SK-N-SH (cell line): Measurements from ENCODE around the gene TNK2.
"Not testable (repeated sequence)": the region's sequence is repeated elsewhere in the genome, so short reads cannot be mapped to it uniquely, and the experiment has no call there.

ENCODE experiments used
- CHD2 ChIP-seq: fragments of 150-350 bp; IDR thresholded peaks from 2 replicates; pipeline ENCODE4 v1.6.1; 2018; ENCODE audit warnings: low read length; ENCODE audit not compliant: partially characterized antibody
- EZH2phosphoT487 ChIP-seq: fragments of 200-600 bp; sonication (generic); IDR thresholded peaks from 2 replicates; pipeline ENCODE4 v1.6.1; 2017; ENCODE audit warnings: low read depth, mixed run types, mild to moderate bottlenecking, antibody characterized with exemption, moderate library complexity, borderline replicate concordance
- NRF1 ChIP-seq: IDR thresholded peaks from 2 replicates; pipeline ENCODE4 v1.6.1; 2012; ENCODE audit warnings: low read depth, mild to moderate bottlenecking, low read length
- POLR2AphosphoS5 ChIP-seq: IDR thresholded peaks from 2 replicates; pipeline ENCODE4 v1.6.1; 2012; ENCODE audit warnings: low read depth, low read length
- RCOR1 ChIP-seq: fragments of 150-350 bp; IDR thresholded peaks from 2 replicates; pipeline ENCODE4 v1.6.1; 2017; ENCODE audit warnings: antibody characterized with exemption, low read length
- TAF1 ChIP-seq: IDR thresholded peaks from 2 replicates; pipeline ENCODE4 v1.6.1; 2012; ENCODE audit warnings: low read depth, mild to moderate bottlenecking, low read length, moderate library complexity, borderline replicate concordance
- TEAD4 ChIP-seq: IDR thresholded peaks from 2 replicates; pipeline ENCODE4 v1.4.0; 2012; ENCODE audit warnings: mild to moderate bottlenecking, borderline replicate concordance; ENCODE audit not compliant: insufficient read depth
- TF ChIP-seq, protein P1 (sequence below): fragments of 200-600 bp; sonication (generic); IDR thresholded peaks from 2 replicates; pipeline ENCODE4 v1.6.1; 2017; ENCODE audit warnings: antibody characterized with exemption, mild to moderate bottlenecking, moderate library complexity
- TF ChIP-seq, protein P2 (sequence below): IDR thresholded peaks from 2 replicates; pipeline ENCODE4 v1.4.0; 2012; ENCODE audit warnings: low read depth
- TF ChIP-seq, protein P3 (sequence below): IDR thresholded peaks from 2 replicates; pipeline ENCODE4; 2012

DNA sequence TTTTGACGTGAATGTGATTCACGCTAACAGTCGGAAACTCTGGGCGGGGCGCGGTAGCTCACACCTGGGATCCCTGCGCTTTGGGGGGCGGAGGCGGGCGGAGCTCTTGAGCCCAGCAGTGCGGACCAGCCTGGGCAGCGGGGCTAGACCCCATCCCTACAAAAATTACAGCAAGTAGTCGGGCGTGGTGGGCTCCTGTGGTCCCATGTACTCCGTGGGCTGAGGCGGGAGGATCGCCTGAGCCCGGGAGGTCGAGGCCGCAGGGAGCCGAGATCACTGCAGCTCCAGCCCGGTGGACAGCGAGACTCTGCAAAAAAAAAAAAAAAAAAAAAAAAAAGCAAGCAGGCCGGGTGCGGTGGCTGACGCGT lies 46.4 kb upstream of the TNK2 start:
- TF ChIP-seq TAF1, CHD2, EZH2phosphoT487, POLR2AphosphoS5, RCOR1, NRF1, TEAD4: not testable (repeated sequence)
- TF ChIP-seq, protein P1, sequence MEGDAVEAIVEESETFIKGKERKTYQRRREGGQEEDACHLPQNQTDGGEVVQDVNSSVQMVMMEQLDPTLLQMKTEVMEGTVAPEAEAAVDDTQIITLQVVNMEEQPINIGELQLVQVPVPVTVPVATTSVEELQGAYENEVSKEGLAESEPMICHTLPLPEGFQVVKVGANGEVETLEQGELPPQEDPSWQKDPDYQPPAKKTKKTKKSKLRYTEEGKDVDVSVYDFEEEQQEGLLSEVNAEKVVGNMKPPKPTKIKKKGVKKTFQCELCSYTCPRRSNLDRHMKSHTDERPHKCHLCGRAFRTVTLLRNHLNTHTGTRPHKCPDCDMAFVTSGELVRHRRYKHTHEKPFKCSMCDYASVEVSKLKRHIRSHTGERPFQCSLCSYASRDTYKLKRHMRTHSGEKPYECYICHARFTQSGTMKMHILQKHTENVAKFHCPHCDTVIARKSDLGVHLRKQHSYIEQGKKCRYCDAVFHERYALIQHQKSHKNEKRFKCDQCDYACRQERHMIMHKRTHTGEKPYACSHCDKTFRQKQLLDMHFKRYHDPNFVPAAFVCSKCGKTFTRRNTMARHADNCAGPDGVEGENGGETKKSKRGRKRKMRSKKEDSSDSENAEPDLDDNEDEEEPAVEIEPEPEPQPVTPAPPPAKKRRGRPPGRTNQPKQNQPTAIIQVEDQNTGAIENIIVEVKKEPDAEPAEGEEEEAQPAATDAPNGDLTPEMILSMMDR, result not testable (repeated sequence)
- TF ChIP-seq, protein P2, sequence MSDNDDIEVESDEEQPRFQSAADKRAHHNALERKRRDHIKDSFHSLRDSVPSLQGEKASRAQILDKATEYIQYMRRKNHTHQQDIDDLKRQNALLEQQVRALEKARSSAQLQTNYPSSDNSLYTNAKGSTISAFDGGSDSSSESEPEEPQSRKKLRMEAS, result not testable (repeated sequence)
- TF ChIP-seq, protein P3, sequence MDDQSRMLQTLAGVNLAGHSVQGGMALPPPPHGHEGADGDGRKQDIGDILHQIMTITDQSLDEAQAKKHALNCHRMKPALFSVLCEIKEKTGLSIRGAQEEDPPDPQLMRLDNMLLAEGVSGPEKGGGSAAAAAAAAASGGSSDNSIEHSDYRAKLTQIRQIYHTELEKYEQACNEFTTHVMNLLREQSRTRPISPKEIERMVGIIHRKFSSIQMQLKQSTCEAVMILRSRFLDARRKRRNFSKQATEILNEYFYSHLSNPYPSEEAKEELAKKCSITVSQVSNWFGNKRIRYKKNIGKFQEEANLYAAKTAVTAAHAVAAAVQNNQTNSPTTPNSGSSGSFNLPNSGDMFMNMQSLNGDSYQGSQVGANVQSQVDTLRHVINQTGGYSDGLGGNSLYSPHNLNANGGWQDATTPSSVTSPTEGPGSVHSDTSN, result not testable (repeated sequence)
